GM19395 (cell line): ENCODE data around the gene RTTN.

ENCODE experiments used
- ATAC-seq: cut with Tn5 transposase; IDR thresholded peaks from one replicate; pipeline ENCODE4 v1.9.1; 2021; ENCODE audit warnings: mild to moderate bottlenecking, moderate library complexity; ENCODE audit not compliant: unreplicated experiment

Gene RTTN

DNA sequence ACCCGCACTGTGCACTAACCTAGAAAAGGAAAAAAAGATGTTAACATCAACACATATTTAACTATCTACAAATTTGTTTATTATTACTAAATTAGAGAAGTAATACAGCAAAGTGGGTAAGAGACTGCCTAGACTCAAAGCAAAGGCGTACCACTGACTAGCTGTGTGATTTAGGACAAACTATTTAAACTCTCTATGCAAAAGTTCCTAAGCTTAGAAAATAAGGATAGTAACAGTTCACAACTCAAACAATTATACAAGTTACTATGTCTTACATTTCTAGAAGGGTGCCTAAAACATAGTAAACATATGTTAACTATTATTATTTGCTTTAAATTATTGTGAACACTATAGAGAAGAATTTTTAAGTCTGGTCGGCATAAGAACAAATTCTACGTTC, 119.4 kb downstream of the RTTN start:
- no peak for ATAC-seq

DNA sequence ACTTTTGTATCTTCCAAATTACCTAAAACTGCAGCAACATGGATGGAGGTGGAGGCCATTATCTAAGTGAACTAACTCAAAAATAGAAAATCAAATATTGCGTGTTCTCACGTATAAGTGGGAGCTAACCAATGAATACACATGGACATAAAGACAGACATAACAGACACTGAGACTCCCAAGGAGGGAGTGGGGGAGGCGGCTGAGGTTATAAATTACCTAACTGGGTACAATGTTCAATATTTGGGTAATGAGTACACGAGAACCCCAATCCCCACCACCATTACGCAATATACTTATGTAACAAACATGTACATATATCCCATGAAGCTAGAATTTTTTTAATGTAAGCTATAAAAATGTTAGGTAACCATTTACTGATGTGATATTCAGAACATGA, 119.8 kb downstream of the RTTN start:
- ATAC-seq, result no peak

DNA sequence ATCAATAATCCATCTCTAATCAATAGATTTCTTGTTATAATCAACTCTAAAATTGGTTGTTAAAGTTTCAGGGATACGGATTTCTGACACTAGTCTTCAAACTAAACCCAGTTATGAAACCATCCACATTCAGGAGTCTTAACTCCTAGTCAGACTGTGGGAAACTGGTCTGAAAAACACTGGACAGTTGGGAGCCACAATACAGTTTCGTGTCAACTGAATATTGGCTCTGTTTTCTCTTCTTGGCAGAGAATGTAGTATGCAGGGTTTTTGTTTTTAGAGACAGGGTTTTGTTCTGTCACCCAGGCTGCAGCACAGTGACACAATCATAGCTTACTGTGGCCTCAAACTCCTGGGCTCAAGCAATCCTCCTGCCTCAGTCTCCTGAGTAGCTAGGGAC, 123.1 kb downstream of the RTTN start:
- no peak for ATAC-seq

DNA sequence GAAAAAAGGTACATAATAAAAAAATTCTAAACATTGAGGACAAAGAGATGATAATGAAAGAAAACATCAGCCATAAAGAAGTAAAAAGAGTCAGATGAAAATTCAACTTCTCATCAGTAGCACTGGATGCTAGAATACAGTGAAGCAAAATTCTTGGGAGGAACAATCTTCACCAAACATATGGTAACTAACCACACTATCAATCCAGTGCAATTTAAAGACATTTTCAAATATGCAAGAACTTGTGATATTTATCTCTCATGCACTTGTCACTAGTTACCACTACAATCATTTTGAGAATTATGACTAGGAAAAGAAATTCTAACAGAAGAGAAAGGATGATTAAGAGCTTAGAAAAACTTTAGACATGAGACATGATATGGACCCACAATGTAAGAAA, 127.4 kb downstream of the RTTN start:
- no peak for ATAC-seq

DNA sequence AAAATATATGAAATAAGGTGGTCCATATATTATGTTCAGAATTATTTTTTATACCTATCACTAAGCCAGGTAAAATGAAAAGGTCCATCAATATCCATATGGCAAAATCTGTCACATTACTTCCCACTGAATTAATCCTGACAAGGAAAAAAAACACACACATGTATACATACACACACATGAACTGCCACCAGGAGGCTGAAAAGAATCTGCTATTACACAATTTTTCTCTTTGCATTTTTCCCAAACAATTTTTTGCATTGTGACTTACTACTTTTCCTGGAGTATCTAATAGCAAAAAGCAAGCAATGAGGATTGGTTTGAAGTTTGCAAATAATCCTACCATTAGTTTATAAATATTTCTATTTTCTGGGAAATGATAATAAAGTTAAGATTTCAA, 129.6 kb downstream of the RTTN start:
- no peak for ATAC-seq

DNA sequence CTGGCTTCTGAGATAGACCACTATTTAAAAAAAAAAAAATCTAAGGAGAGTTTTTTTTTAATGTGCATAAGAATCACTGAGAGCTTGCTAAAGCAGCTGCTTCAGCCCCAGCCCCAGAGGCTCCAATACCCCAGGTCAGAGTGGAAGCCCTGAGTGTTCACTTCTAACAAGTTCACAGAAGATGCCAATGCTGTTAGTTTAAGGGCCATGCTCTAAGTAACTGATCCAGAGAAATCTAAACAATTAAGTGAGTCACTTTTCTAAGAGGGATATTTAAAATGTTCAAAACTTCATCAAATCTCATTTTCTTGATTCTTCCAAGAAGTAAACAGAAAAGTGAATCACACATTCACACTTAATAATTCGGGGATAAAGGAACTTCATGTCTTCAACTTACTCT, 131.4 kb downstream of the RTTN start:
- ATAC-seq, result no peak

DNA sequence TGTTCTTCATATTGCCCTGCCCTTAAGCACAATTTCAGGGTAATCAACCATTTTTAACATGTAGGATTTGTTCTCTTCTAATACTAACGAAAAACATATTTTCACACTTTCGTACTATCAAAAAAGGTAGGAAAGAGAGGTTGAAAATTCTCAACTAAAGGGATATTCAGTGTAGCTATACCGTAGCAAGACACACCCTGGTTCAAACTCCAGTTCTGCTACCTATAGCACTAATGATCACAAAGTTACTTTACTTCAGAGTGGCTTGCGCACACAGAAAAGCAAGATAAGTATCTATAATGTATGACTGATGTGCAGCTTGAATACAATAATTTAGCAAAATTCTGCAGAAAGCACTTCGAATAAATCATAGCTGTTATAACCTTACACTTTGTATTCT, 132.1 kb downstream of the RTTN start:
- ATAC-seq, result no peak

DNA sequence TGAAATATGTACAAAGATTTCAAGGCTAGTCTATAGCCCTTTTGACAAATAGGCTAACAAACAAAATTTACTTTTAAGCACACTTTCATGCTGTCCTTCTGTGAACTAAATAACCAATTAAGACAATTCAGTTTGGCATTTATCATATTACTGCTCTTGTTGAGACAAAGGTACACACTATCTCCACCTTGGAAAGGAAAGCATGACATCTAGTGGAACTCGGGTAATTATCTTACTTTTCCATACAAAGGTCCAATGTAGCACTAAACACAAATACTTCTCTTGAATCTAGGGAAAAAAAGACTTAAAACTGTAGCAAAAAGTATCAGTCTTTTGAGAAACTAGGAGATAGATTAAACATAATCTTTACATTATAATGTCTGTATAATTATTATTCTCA, 132.8 kb downstream of the RTTN start:
- ATAC-seq, result peak; percentile 65

DNA sequence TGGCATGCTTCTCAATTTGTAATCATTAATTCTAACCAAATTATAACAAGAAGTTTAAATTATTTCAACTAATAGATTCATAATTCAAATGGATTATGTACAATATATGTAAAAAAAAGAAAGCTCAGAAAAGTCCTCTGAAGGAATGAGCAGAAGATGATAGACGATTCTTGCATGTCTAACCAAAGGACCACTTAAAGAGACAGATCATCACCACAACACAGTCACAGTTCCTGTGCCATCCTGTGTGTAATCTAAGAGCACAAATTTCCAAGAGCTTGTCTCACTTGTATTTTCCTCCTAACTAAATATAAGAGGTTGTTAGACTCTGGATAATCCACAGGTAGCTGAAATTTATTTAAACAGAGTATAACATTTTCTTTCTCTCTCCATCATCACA, 135.5 kb downstream of the RTTN start:
- ATAC-seq, result no peak

DNA sequence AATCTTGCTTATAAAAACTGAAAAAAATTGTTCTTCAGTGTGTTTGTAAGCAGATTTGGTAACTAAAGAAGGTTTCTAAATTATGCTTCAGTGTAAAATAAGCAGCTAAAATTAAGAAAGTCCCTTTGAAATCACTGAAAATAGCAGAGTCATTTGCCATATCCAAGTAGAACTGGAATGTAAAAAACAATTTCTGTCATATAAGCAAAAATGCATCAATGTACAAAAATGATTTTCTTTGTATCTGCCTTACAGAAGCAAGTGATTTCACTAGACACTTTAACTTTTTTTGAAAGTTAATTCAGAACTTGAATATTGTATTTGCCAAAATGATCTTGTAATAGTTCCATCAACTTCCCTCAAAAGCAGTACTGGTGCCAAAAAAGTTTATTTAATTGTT, 136.1 kb downstream of the RTTN start:
- no peak for ATAC-seq

DNA sequence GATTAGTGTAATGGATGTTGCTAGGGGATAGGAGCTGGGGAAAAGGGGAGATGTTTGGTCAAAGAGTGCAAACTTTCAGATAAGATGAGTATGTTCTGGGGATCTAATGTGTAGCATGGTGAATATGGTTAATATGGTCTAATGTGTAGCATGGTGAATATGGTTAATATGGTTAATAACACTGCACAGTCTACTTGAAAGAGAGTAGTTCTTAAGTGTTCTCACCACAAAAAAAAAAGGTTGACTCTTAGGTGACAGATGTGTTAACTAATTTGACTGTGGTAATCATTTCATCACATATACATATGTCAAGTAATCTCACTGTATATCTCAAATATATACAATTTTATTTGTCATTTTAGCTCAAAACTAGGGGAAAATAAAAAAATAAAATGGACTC, 136.5 kb downstream of the RTTN start:
- ATAC-seq, result no peak

DNA sequence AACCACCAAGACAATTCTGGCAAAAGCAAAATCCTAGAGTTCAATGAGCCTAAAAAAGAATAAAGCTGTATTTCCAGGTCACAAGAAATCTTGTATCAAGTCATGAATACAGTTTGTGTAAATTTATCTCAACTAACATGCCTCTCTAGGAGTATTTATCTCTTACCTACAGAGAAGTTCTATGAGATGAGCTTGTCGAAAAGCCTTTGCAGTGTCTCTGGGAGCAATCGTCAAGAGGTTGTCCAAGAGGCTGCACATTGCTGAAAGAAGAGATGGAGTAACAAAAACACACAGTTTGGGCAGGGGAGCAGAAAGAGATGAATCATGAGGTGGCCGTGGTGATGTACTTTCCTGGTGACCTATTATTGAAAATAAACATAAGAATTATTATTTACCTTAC, 145.8 kb downstream of the RTTN start:
- ATAC-seq, result no peak

DNA sequence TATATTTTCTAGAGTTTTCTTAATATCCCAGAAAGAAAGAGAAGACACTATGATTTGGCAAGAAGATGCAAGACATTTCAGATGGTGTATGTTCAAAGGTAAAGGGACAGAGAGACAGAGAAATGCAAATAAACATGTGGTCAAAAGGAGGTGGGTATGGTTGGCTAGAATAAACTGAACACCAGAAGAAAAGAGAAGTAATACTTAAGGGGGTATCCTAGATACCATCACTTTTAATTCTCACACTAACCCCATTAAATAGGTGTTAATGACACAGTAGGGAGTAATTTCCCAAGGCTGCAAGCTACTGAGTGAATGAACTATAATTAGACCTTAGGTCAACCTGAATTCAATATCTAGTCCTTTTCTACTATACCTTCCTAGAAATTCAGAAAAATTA, 146.6 kb downstream of the RTTN start:
- ATAC-seq, result peak; percentile 100

DNA sequence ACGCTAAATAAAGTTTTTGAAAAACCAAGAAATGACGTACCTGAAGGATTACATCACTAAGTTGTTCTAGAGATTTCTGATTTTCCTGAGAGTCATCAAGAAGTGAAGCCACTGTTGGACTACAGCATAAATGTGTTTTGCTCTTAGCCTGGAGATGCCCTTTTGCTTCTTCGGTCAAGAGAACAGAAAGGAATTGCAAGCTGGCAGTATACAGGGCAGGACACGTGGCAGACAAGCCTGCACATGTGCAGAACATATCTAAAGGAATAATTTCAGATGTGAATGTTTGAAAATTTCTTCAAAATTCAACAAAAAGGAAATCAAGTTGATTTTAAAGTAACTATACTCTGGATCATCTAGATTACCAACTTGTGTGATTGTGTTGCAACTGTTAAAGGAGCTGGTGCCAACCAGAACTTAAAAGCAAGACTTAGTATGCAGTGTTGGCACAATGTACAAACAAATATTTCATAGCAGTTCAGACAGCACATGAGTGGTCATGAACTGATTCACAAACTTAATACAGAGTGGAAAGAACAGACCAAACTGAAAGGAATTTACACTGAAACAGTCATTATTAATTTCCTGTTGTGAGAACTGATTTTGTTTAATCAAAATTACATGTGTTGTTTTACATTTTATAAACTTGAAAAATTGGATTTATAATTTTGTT, 157.4 kb downstream of the RTTN start:
- no peak for ATAC-seq

DNA sequence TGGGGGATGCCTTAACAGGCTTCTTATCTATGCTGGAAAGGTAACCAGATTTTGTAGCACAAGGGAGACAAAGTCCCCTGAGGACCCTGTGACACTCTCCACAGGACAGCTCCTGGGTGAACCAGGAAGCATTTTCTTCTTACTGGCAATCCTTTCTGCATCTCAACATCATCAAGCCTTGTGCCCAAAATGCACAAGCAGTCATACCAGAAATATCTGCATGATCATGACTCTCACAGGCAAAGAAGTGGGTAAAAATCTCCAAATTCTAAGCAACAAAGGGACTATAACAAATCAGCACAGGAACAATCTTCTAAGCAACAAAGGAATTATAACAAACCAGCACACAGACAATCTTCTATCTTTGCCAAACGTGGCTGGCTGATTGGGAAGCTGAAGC, 158.7 kb downstream of the RTTN start:
- no peak for ATAC-seq

DNA sequence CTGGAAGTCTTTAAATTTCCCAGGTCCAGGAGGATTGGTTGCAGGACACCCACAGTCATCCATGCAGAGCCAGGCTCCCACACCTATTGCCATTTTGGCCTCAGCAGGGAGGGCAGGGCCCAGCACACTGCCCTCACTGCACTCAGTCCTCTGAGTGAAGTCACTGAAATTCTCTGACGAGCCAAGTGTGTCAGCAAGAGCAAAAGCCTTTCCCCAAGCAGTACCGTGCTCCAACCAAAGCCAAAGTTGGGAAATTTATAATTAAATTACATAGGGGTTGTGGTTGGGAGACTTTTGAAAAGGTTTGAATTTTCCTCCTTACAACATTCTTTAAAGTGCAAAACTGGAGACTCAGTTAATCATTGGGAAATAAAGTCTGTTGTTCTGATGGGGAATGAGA, 159.3 kb downstream of the RTTN start:
- ATAC-seq, result no peak

DNA sequence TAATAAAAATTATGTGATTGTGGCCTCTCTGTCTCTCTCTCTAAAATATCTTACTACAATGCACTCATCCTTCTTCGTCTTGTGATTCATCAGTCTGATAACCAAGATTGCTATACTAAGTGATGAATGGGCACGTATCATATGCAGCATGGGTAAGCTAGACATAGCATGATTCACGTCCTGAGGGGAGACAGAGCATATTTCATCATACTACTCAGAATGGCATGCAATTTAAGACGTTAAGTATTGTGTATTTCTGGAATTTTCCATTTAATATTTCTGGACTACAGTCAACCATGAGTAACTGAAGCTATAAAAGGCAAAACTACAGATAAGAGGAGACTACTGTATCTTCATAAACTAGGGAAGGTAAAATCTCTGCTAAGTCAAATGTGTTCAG, 160.9 kb downstream of the RTTN start:
- ATAC-seq, result no peak

DNA sequence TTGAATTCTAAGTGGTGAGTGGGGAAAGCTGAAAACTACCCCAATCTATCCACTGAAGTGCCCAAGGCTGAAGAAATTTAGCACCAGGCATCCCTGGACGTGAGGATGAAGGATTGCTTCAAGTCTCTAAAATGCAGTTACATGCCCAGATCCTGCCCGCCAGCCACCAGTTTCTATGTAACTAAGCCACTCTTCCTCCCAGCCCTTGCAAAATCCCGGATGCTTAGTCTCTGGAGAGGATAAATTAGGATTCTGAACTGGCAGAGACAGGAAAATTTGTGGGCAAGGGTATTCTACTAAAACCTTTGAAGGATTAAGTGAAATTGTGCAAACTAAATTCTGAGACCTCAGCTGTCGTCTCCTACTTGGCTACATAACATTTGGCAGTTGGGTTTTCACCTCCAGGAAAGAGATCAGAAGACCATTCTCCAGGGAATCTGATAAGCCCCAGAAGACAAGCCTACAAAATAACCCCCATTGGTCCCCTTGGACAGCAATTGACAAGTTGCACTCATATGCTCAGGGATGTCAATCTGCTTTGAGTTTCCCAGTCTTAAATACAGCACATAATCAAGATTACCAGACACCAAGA, 163.9 kb downstream of the RTTN start:
- no peak for ATAC-seq

DNA sequence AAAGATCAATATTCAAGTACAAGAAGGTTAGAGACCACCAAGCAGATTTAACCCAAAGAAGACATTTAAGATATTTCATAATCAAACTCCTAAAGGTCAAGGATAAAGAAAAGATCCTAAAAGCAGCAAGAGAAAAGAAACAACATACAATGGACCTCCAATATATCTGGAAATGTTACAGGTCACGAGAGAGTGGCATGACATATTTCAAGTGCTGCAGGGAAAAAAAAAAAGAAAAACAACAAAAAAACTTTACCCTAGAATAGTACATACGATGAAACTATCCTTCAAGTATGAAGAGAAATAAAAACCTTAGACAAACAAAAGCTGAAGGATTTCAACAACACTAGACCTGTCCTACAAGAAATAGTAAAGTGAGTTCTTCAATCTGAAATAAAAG, 166.3 kb downstream of the RTTN start:
- no peak for ATAC-seq

DNA sequence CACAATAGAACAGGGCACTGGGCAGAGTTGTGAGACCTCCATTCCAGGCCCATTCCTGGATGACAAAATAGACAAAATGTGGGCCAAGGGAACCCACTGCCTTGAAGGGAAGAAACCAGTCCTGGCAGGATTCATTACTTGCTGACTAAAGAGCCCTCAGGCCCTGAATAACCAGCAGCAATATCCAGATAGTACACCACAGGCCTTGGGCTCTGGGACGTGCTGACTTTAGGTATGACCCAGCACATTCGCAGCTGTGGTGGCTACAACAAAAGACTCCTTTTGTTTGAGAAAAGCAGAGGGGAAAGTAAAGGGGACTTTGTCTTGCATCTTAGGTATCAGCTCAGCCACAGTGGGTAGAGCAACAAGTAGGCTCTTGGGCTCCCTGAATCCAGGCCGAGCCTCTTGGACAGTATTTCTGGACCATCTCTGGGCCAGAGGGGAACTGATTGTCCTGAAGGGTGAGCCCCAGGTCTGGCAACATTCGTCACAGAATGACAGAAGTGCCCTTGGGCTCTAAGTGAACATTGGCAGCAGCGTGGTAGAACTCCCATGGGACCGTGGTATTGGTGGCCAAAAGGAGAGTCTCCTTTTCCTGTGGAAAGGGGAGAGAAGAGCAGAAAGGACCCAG, 167.9 kb downstream of the RTTN start:
- ATAC-seq, result peak; percentile 22

DNA sequence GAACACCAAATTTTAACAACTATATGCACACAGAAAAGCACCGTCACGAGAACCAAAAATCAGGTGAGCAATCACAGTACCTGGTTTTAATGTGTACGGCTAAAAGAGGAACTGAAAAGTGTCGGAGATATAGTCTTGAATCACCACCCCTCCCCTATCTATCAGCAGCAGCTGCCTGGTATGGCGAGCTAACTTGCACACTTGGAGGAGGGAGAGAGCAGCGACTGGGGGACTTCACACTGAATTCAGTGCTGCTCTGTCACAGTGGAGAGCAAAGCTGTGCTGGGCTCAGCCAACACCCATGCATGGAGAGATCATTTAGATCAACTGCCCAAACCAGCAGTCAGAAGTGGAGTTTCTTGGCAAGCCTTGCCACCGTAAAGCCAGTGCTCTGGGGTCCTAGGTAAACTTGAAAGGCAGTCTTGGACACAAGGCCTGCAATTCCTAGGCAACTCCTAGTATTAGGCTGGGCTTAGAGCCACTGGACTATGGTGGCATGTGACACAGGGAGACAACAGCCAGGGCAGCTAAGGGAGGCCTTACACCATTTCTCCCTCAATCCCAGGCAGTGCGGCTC, 168.6 kb downstream of the RTTN start:
- ATAC-seq, result peak; percentile 99

DNA sequence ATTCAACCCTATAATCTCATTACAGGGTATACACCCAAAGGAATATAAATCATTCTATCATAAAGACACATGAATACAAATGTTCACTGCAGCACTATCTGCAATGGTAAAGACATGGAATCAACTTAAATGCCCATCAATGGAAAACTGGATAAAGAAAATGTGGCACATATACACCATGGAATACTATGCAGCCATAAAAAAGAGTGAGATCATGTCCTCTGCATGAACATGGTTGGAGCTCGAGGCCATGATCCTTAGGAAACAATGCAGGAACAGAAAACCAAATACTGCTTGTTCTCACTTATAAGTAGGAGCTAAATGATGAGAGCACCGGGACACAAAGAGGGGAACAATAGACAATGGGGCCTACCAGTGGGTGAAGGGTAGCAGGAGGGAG, 169.3 kb downstream of the RTTN start:
- ATAC-seq, result no peak
